Lung (tissue), 12 donors: ENCODE results near the gene DOCK8. TPM values are rescaled to one million over a fixed set of nuclear protein-coding genes. Genes with fewer than 3 reads are reported as not detected.

Source experiments
- ATAC-seq: fragments of 200-7000 bp; cut with Tn5 transposase; one replicate; pipeline ENCODE4 v1.9.1; 2020; ENCODE audit warnings: moderate number of reproducible peaks; ENCODE audit not compliant: insufficient read depth, low FRiP score
- DNase-seq, 3 donors: peaks; one replicate each; pipeline ENCODE4 v3.0.0-alpha.2; 2013 to 2017
- H3K27ac ChIP-seq, 2 donors: one replicate each; pipeline ENCODE4 v1.5.1; 2013; ENCODE audit warnings: mild to moderate bottlenecking in 2 of 2, moderate library complexity in 2 of 2, control low read depth in 1 of 2, inconsistent platforms in 1 of 2, low read depth in 1 of 2, low read length in 1 of 2
- H3K27me3 ChIP-seq, 3 donors: one replicate each; pipeline ENCODE4 v1.5.1; 2013; ENCODE audit warnings: low read length in 2 of 3; ENCODE audit not compliant: control insufficient read depth in 3 of 3, insufficient read depth in 3 of 3
- H3K36me3 ChIP-seq, 4 donors: one replicate each; pipeline ENCODE4 v1.5.1; 2013; ENCODE audit warnings: low read length in 4 of 4, mild to moderate bottlenecking in 1 of 4, moderate library complexity in 1 of 4; ENCODE audit not compliant: control insufficient read depth in 4 of 4, insufficient read depth in 4 of 4
- H3K4me1 ChIP-seq, 5 donors: one replicate each; pipeline ENCODE4 v1.5.1; 2013; ENCODE audit warnings: low read length in 5 of 5, mild to moderate bottlenecking in 2 of 5, moderate library complexity in 1 of 5; ENCODE audit not compliant: control insufficient read depth in 5 of 5, insufficient read depth in 5 of 5
- H3K4me3 ChIP-seq: one replicate; pipeline ENCODE4 v1.5.1; 2013; ENCODE audit warnings: mild to moderate bottlenecking, control low read depth, moderate library complexity
- H3K9ac ChIP-seq, 2 donors: one replicate each; pipeline ENCODE4 v1.5.1; 2013; ENCODE audit warnings: low read length in 2 of 2, control low read depth in 1 of 2; ENCODE audit not compliant: insufficient read depth in 1 of 2
- H3K9me3 ChIP-seq, 4 donors: one replicate each; pipeline ENCODE4 v1.5.1; 2013; ENCODE audit warnings: low read length in 3 of 4, mild to moderate bottlenecking in 1 of 4, moderate library complexity in 1 of 4; ENCODE audit not compliant: control insufficient read depth in 4 of 4, insufficient read depth in 3 of 4
- CTCF ChIP-seq: IDR thresholded peaks from 2 replicates; pipeline ENCODE4 v1.5.1; 2012; ENCODE audit warnings: mild to moderate bottlenecking; ENCODE audit errors: control extremely low read depth, extremely low read depth
- WGBS, 2 donors: extraction: QIAGEN DNeasy Blood & Tissue Kit; methylation state at CpG; one replicate each; pipeline ENCODE4 v1.1.7; 2013; 5-methylcytosine and 5-hydroxymethylcytosine counted together
- polyA plus RNA-seq, 2 donors: library from polyadenylated mRNA; stranded (reverse); fragments of 200-250 nt; gene quantifications; one replicate each; pipeline ENCODE4 v1.2.1, GENCODE V29; 2013
- total RNA-seq, 2 donors: library from RNA; depleted of rRNA in 1 of 2; stranded (reverse); fragments of >200 nt in 1 of 2; gene quantifications; one replicate each; pipeline ENCODE4 v1.2.1, GENCODE V29; 2014 to 2021
- donor health status: control.
- donor health status: control.
- donor health status: Bipolar disorder and iron deficiency.
- donor health status: healthy.
- donor health status: DM: yes; HTN: yes; CAD: no.

DOCK8 gene
- total and polyA plus RNA-seq, 4 donors = 9.6 to 75.1 (median 27.3) TPM

DNA sequence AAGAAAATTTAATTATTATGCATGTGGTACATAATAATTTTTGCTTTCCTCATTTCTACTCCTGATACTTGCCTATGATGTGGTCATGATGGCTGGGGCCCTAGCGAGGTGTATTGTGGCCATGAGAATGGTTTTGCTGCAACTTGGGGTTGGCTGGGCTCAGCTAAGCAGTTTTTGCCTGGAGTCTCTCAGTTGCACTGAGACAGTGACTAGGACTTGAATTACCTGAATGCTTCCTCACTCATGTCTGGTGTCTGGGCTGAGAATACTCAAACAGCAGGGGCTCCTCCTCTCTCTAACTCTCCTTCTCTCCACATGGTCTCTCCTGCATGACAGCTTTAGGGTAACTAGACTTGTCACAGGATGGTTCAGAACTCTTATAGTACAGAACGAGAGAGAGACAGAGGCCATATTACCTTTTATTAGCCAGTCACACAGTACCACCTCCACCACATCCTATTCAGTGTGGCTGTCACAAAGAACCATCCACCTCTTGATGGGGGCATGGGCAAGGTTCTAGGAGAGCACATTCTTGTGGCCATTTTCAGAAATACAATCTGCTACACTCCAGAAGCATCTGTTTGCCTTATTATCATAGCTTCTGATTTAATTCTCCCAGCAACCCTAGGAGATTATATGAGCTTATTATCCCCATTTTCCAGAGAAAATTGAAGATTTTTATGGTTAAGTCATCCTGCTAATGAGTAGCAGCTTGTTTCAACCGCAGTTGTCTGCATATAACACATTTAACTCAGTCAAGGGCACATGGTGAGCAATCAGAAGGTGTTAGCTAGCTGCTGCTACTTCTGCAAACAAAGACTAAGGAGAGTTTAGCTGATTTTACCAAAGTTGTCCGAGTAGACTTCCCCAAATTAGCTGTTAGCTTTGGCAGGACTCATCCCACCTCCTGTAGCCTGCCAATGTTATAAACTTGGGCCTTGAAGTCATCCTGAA lies 245.1 kb downstream of the DOCK8 start:
- no peak for ATAC-seq
- no peak for TF ChIP-seq CTCF

DNA sequence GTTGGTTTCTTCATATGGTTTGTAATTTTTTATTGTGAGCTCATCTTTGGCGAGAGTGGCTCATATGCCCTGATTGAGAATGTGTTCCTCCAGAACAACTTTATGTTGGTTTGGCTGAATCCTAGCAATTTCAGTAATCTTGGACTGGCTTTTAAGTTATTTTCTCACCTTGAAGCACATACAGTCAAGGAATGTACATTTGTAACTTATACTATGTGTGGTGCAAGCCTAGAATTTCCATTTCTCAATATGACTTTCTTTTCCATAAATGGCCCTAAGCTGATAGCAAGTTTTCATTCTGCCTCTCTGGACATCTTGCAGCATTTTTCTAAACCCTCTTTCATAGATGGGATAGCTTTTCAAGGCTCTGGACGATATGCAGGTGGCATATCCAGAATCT lies 247.5 kb downstream of the DOCK8 start:
- Histone ChIP-seq H3K4me1 (peaks cover 0 to 9% (median 3%) of the 10 kb centered on the region in 5 donors), H3K9ac (no peak overlapping the region), H3K36me3 (peaks cover 0 to 3% (median 0%) of the 10 kb centered on the region in 4 donors), H3K27me3 (no peaks in the 10 kb centered on the region), H3K9me3 (no peaks in the 10 kb centered on the region), H3K4me3 (no peak overlapping the region), H3K27ac (no peak overlapping the region)
- WGBS, 2 donors = 94 to 97% methylated on average over 2 of the region's 2 CpGs
- no peak for DNase-seq
- TF ChIP-seq CTCF = no peak
- ATAC-seq = no peak

More for the DNA sequence above, 245.1 kb downstream of the DOCK8 start:
- Histone ChIP-seq H3K27ac (no peak overlapping the region), H3K36me3 (peaks cover 0 to 3% (median 0%) of the 10 kb centered on the region in 4 donors), H3K9me3 (no peaks in the 10 kb centered on the region), H3K27me3 (no peaks in the 10 kb centered on the region), H3K4me1 (peaks cover 0 to 3% (median 0%) of the 10 kb centered on the region in 5 donors), H3K4me3 (no peak overlapping the region), H3K9ac (no peak overlapping the region)
- peak in 2 of 3 donors; percentile 22 to 46 for DNase-seq
- 70 to 82% methylated on average over 4 of the region's 4 CpGs for WGBS, 2 donors

- Histone ChIP-seq H3K4me3 (no peak overlapping the region), H3K4me1 (peaks cover 0 to 11% (median 6%) of the 10 kb centered on the region in 5 donors), H3K9me3 (no peaks in the 10 kb centered on the region), H3K27ac (no peak overlapping the region), H3K9ac (no peak overlapping the region), H3K36me3 (peaks cover 0 to 3% (median 0%) of the 10 kb centered on the region in 4 donors), H3K27me3 (no peaks in the 10 kb centered on the region)
- 90% methylated on average over 1 of the region's 1 CpG for WGBS, 2 donors
- ATAC-seq (no peak), DNase-seq (no peak)
- TF ChIP-seq CTCF = no peak
These were observed 247.9 kb downstream of the DOCK8 start for GRCh38 chr9:462606-463005.
